ENCODE results near the gene TSPAN31. TPM values are rescaled to one million over a fixed set of nuclear protein-coding genes. Genes with fewer than 3 reads are reported as not detected.
"Not testable (repeated sequence)": the region's sequence is repeated elsewhere in the genome, so short reads cannot be mapped to it uniquely, and the experiment has no call there.

The TSPAN31 gene
- total and polyA plus RNA-seq, 4 donors = 56.0 to 86.5 (median 68.3) TPM

DNA sequence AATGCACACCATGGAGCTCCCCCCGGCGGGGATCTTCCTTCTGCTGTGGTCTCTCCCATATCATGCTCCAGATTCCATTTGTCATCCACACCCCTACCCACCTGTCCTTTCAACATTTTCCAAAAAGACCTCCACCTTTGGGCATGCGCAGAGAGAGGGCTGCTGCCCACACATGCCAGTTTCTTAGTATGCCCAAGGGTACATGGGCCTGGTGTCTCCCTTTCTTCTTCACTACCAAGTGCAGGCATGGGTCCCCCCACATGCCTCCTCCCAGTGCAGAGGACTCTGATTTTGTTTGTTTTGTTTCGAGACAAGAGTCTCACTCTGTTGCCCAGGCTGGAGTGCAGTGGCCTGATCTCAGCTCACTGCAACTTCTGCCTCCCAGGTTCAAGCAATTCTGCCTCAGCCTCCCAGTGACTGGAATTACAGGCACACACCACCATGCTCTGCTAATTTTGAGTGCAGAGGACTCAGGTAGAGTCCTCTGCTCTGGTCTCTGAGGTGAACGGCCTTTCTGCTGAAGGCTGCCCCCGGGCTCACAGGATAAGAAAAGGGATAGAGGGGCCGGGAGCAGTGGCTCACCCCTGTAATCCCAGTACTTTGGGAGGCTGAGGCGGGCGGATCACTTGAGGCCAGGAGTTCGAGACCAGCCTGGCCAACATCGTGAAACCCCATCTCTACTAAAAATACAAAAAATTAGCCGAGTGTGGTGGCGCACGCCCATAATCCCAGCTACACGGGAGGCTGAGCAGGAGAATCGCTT lies 22.8 kb upstream of the TSPAN31 start:
- DNase-seq (ENCODE audit: low read depth in 4 of 6, low spot score in 6 of 6); H3K9me3 ChIP-seq (ENCODE audit: control insufficient read depth, insufficient read depth, low read length); H3K4me3 ChIP-seq (ENCODE audit: low read depth, low read length); H3K27ac ChIP-seq (ENCODE audit: low read depth, low read length): not testable (repeated sequence)
- Histone ChIP-seq H3K27me3 (ENCODE audit: control insufficient read depth, insufficient read depth, low read length) (peaks cover 16% of the 10 kb centered on the region), H3K36me3 (ENCODE audit: control insufficient read depth, insufficient read depth, low read length) (peaks cover 60% of the 10 kb centered on the region), H3K4me1 (ENCODE audit: control insufficient read depth, insufficient read depth, low read length) (peaks cover 17% of the 10 kb centered on the region)
- WGBS (ENCODE audit: insufficient coverage) = 100% methylated on average over 8 of the region's 16 CpGs

DNA sequence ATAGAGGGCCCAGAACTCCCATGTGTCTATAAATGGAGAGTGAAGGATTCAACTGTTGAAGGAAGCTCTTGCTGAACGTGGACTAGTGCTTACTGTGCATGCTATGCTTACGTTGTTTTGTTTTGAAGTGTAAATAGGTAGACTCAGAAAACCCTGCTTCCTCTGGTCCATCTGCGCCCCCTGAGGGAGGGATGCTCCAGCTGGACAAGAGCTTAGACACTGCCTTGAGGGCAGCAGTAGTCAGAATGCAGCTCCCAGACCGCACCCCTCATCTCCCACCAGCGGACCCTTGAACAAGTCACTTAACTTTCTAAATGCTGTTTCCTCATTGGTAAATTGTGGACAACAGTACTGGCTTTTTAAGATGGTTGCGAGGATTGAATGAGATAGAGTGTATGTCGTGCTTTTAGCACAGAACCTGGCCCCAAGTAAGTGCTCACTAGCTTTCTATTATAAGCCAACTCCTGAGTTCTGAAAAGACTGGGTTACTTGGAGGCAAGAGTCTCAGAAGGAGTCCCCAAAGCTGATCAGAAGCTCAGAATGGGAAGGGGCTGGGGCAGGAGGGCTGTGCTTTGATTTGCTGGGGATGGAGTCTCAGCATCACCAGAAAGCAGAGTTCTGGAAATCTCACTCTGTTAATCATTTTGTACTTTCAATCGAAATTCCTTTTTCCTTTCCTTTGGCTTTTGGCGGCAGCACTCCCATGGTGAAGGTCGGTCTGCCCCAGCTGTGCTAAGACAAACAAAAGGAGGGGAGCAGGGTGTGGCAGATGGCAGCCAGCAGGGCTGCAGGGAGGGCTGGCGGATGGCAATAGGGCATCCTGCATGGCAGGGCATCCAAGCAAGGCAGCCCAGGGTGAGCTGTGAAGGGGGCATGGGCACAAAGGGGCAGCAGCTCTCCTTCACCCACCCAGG lies 21.9 kb upstream of the TSPAN31 start:
- WGBS (ENCODE audit: insufficient coverage) = 54% methylated on average over 3 of the region's 11 CpGs
- H3K4me3 ChIP-seq (ENCODE audit: low read depth, low read length) = no peak overlapping the region
- peaks cover 63% of the 10 kb centered on the region for H3K36me3 ChIP-seq (ENCODE audit: control insufficient read depth, insufficient read depth, low read length)
- H3K4me1 ChIP-seq (ENCODE audit: control insufficient read depth, insufficient read depth, low read length) = peaks cover 24% of the 10 kb centered on the region
- DNase-seq (ENCODE audit: low read depth in 4 of 6, low spot score in 6 of 6) = no peak
- peaks cover 26% of the 10 kb centered on the region for H3K27me3 ChIP-seq (ENCODE audit: control insufficient read depth, insufficient read depth, low read length)
- H3K27ac ChIP-seq (ENCODE audit: low read depth, low read length) = no peak overlapping the region
- no peaks in the 10 kb centered on the region for H3K9me3 ChIP-seq (ENCODE audit: control insufficient read depth, insufficient read depth, low read length)

DNA sequence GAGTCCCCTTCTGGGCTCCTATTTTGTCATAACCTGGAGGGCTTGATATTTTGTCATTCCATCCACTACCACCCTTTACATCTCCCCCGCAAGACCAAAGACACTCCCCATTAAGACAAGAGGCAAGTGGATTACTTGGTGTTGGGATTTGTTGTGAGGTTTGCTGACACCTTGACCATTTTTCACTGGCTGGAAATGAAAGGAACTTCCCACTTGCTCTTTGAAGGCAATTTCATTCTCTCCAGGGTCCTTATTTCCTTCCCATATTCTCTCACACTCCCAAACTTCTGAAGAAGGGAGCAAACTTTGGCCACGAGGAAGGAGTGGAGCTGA lies 21.2 kb upstream of the TSPAN31 start:
- no peak for DNase-seq (ENCODE audit: low read depth in 4 of 6, low spot score in 6 of 6)
- Histone ChIP-seq H3K4me1 (ENCODE audit: control insufficient read depth, insufficient read depth, low read length) (peaks cover 24% of the 10 kb centered on the region), H3K4me3 (ENCODE audit: low read depth, low read length) (no peak overlapping the region), H3K27me3 (ENCODE audit: control insufficient read depth, insufficient read depth, low read length) (peaks cover 27% of the 10 kb centered on the region), H3K9me3 (ENCODE audit: control insufficient read depth, insufficient read depth, low read length) (no peaks in the 10 kb centered on the region), H3K36me3 (ENCODE audit: control insufficient read depth, insufficient read depth, low read length) (peaks cover 63% of the 10 kb centered on the region), H3K27ac (ENCODE audit: low read depth, low read length) (no peak overlapping the region)
- no CpG with 5 or more reads among the region's 2 CpGs for WGBS (ENCODE audit: insufficient coverage)

DNA sequence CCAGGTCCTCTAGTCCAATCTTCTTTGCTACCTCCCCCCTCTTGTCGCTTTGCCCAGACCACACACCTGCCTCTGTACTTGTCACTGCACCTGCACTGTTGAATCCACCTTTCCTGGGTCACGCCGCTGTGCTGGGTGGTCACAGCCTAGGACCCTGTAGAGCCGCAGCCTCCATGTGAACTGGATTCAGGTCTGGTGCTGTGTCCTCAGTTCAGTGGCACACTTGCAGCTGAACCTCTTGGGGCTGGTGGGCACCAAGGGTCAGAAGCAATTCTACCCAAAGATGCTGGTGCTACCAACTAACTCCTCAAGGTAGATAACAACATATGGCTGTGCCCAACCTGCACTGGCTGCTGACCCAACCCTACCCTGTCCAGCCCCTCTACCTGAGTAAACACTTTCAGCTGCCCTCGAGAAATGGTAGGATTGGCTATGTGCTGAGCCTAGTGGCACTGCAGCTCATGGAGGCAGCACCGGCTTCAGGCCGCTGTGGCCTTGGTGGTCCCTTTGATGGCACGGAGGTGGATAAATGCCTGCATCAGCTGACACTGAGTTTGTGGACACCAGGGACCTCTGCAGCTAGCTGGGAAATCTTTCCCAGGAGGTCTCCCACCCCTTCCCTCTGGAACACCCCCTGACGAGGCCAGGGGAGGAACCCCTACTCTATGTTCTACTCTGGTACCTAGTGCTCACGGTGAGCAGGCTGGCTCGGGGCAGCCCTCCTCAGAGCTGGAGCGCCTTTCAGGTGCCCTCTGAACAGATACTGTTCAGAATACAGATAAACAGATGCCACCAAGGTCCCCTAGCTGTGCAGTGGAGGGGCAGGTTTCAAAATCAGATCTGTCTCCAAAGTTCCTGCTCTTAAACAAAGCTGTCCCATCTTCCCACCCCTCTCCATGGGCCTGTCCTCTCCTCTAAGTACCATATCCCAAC lies 20.6 kb upstream of the TSPAN31 start:
- 89% methylated on average over 12 of the region's 12 CpGs for WGBS (ENCODE audit: insufficient coverage)
- Histone ChIP-seq H3K9me3 (ENCODE audit: control insufficient read depth, insufficient read depth, low read length) (no peaks in the 10 kb centered on the region), H3K36me3 (ENCODE audit: control insufficient read depth, insufficient read depth, low read length) (peaks cover 60% of the 10 kb centered on the region), H3K27me3 (ENCODE audit: control insufficient read depth, insufficient read depth, low read length) (peaks cover 27% of the 10 kb centered on the region), H3K4me3 (ENCODE audit: low read depth, low read length) (no peak overlapping the region), H3K27ac (ENCODE audit: low read depth, low read length) (no peak overlapping the region), H3K4me1 (ENCODE audit: control insufficient read depth, insufficient read depth, low read length) (peaks cover 24% of the 10 kb centered on the region)
- no peak for DNase-seq (ENCODE audit: low read depth in 4 of 6, low spot score in 6 of 6)

DNA sequence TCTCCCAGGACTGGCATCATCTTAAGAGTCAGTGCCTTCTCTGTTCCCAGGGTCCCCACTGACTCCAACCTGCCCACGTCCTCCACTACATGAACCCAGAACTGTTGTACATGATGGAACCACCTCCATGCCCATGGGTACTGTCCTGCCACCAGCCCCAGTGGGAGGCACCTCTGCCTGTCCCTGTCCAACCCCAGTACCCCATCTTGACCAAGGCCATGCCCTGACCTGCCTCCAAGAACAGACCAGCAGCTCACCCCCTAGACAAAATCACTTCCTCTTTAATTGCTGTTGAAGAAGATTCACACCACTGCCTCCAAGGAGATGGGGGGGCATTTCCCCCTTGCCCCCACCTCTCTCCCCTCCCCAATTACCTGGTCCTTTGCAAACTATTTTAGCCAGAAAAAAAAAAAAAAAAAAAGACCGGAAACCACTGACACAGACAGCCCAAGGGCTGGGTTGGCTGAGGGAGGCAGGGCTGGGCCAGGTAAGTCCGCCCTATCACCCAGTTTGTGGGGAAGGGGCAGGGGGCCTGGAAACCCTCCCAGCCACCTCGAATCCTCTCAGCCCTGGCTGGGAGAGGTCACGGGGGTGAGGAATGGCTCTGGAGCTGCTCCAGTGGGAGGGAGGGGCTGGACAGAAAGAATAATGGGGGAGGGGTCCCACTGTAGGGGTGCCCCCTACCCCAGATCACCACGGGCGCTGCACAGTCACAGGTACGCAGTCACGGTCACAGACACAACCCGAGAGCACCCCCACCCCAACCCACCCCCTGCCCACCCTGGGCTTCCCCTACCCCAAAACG lies 19.7 kb upstream of the TSPAN31 start:
- H3K9me3 ChIP-seq (ENCODE audit: control insufficient read depth, insufficient read depth, low read length) = no peaks in the 10 kb centered on the region
- H3K27me3 ChIP-seq (ENCODE audit: control insufficient read depth, insufficient read depth, low read length) = peaks cover 29% of the 10 kb centered on the region
- no peak for DNase-seq (ENCODE audit: low read depth in 4 of 6, low spot score in 6 of 6)
- H3K4me1 ChIP-seq (ENCODE audit: control insufficient read depth, insufficient read depth, low read length) = peaks cover 24% of the 10 kb centered on the region
- 68% methylated on average over 2 of the region's 11 CpGs for WGBS (ENCODE audit: insufficient coverage)
- H3K36me3 ChIP-seq (ENCODE audit: control insufficient read depth, insufficient read depth, low read length) = peaks cover 56% of the 10 kb centered on the region
- no peak overlapping the region for H3K27ac ChIP-seq (ENCODE audit: low read depth, low read length)
- H3K4me3 ChIP-seq (ENCODE audit: low read depth, low read length) = no peak overlapping the region

DNA sequence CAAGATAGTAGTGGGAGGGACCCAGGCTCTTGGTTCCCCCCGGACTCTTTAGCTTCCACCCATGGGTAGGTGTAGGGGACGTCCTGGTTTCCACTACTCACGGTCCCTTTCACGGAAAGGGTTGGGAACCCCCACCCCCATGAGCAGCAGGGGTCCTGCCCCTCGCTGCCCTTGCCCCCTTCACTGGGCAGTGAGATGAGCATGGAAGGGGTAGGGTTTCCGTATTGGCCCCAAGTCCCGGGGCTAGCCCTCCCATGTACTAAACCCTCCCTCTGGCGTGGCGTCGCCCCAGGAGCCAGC lies 19.0 kb upstream of the TSPAN31 start:
- peaks cover 29% of the 10 kb centered on the region for H3K27me3 ChIP-seq (ENCODE audit: control insufficient read depth, insufficient read depth, low read length)
- DNase-seq (ENCODE audit: low read depth in 4 of 6, low spot score in 6 of 6) = no peak
- WGBS (ENCODE audit: insufficient coverage) = 10% methylated on average over 4 of the region's 10 CpGs
- no peaks in the 10 kb centered on the region for H3K9me3 ChIP-seq (ENCODE audit: control insufficient read depth, insufficient read depth, low read length)
- peaks cover 24% of the 10 kb centered on the region for H3K4me1 ChIP-seq (ENCODE audit: control insufficient read depth, insufficient read depth, low read length)
- H3K27ac ChIP-seq (ENCODE audit: low read depth, low read length) = no peak overlapping the region
- peaks cover 55% of the 10 kb centered on the region for H3K36me3 ChIP-seq (ENCODE audit: control insufficient read depth, insufficient read depth, low read length)
- H3K4me3 ChIP-seq (ENCODE audit: low read depth, low read length) = peak overlapping the region; percentile 64

DNA sequence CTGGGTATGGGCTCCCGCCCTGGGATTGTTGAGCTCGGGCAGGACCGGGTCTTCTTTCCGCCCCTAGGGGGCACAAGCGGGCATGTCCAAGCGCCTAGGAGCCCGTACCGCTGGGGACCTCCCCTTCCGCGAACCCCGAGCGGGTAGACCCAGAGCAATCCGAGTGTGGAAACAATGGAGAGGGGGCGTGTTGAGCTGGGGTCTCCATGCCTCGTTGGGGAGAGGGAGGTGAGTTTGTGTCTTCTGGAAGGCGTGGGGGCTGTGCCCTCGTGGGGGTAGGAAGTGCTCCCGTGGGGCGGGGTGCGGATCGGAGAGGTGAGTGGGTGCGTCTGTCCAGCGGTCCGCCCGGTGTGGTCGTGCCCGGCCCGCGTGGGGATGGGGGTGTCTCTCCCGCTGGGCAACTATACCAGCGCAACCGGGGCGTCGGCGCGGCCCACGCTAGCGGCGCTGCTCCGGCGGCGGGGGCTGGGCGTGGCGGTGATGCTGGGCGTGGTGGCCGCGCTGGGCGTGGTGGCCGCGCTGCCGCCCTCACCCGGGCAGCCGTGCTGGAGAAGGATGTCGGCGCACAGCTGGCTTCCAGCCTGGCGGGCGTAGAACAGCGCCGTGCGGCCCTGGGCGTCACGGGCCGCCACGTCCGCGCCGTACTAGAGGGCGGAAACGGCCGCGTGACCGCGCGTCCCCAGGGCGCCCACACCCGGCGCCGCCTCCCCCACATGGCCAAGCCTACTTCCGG lies 18.5 kb upstream of the TSPAN31 start:
- 4% methylated on average over 77 of the region's 79 CpGs for WGBS (ENCODE audit: insufficient coverage)
- Histone ChIP-seq H3K27ac (ENCODE audit: low read depth, low read length) (no peak overlapping the region), H3K4me3 (ENCODE audit: low read depth, low read length) (peak overlapping the region; percentile 64), H3K4me1 (ENCODE audit: control insufficient read depth, insufficient read depth, low read length) (peaks cover 24% of the 10 kb centered on the region), H3K36me3 (ENCODE audit: control insufficient read depth, insufficient read depth, low read length) (peaks cover 56% of the 10 kb centered on the region), H3K27me3 (ENCODE audit: control insufficient read depth, insufficient read depth, low read length) (peaks cover 29% of the 10 kb centered on the region), H3K9me3 (ENCODE audit: control insufficient read depth, insufficient read depth, low read length) (no peaks in the 10 kb centered on the region)
- DNase-seq (ENCODE audit: low read depth in 4 of 6, low spot score in 6 of 6) = peak in 2 of 6 donors; percentile 80 to 91

DNA sequence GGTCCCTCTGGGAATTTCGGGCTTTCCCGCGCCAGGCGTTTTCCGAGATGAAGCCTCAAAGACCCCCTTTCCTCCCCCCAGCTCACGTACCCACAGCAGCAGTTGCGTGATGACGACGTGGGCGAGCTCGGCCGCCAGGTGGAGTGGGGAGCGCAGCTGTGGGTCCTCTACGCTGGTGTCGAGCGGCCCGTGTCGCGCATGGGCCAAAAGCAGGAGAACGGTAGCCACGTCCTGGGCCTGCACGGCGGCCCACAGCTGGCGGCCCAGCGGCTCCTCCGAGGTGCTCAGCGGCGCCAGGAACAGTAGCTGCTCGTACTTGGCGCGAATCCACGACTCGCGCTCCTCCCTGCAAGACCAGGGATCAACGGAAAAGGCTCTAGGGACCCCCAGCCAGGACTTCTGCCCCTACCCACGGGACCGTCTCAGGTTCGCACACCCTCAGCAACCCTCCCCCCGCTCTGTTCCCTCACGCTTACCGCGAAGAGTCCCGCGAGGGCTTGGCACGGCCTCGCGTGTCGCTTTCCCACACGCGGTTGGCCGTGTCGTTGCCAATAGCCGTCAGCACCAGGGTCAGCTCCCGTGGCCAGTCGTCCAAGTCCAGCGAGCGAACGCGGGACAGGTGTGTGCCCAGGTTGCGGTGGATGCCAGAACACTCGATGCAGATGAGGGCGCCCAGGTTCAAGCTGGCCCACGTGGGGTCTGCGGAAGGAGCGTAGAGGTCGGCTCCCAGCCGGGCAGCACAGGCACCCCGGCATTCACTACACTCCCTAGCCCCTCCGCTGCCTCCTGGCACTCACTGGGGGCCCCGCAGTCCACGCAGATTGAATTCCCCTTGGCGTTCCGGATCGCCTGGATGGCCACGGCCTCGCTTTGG lies 17.7 kb upstream of the TSPAN31 start:
- H3K36me3 ChIP-seq (ENCODE audit: control insufficient read depth, insufficient read depth, low read length) = peaks cover 53% of the 10 kb centered on the region
- DNase-seq (ENCODE audit: low read depth in 4 of 6, low spot score in 6 of 6) = peak in 2 of 6 donors; percentile 17 to 92
- H3K9me3 ChIP-seq (ENCODE audit: control insufficient read depth, insufficient read depth, low read length) = no peaks in the 10 kb centered on the region
- WGBS (ENCODE audit: insufficient coverage) = 12% methylated on average over 76 of the region's 76 CpGs
- peaks cover 29% of the 10 kb centered on the region for H3K27me3 ChIP-seq (ENCODE audit: control insufficient read depth, insufficient read depth, low read length)
- peaks cover 24% of the 10 kb centered on the region for H3K4me1 ChIP-seq (ENCODE audit: control insufficient read depth, insufficient read depth, low read length)
- H3K27ac ChIP-seq (ENCODE audit: low read depth, low read length) = no peak overlapping the region
- peak overlapping the region; percentile 44 for H3K4me3 ChIP-seq (ENCODE audit: low read depth, low read length)
